NCI-H146 treated with DMSO at 0.1 percent for 48 hours (cell line): ENCODE results near the gene LCLAT1.
"Not testable (repeated sequence)": the region's sequence is repeated elsewhere in the genome, so short reads cannot be mapped to it uniquely, and the experiment has no call there.

Experiments
- DNase-seq: peaks from one replicate; lab custom pipeline; 2025; ENCODE audit not compliant: unreplicated experiment; lab: John Stamatoyannopoulos, UW

The LCLAT1 gene

DNA sequence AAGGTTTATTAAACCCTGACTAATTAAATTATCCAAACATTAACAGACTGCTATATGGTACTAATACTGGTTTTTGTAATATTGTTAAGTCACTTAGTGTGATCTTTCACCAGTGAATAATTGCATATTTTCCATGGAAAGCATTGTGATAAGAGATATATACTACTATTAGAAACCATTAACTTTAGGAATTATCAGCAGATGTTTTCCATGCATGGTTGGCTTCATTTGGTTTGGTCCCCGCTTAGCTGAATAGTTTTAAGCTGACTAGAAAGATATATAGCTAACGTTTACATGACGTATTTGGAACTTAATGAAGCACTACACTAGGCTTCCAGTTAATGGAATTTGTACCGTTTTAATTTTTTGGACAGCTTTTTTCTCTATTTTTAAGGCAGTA is 37.9 kb downstream of the LCLAT1 start:
- DNase-seq: no peak

DNA sequence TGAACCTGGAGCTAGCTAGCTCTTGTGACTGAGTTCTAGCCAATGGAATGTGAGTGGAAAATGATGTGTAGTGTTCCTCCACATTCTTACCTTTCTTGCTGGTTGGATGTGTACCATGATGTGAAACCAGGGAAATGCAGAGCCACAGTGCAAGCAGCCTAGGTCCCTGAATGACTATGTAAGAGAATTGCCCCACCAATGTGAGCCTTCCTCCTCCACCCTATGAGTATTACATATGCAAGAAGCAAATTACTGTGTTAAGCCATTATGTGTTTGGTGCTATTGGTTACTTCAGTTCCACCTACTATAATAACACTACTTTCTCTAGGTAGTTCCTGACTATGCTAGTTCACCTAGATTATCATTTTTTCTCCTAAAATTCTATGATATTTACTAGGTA is 39.6 kb downstream of the LCLAT1 start:
- DNase-seq: no peak

- no peak for DNase-seq
Measured at GRCh38 chr2:30487603-30488002, 40.6 kb downstream of the LCLAT1 start.

GRCh38 chr2:30488012-30488659 is 41.1 kb downstream of the LCLAT1 start:
- no peak for DNase-seq

- no peak for DNase-seq
Measured at GRCh38 chr2:30491225-30491624, 44.2 kb downstream of the LCLAT1 start.

GRCh38 chr2:30492185-30492584 is 45.1 kb downstream of the LCLAT1 start:
- no peak for DNase-seq

GRCh38 chr2:30492619-30493018 is 45.6 kb downstream of the LCLAT1 start:
- no peak for DNase-seq

GRCh38 chr2:30493440-30493839 is 46.4 kb downstream of the LCLAT1 start:
- DNase-seq: no peak

GRCh38 chr2:30495896-30496295 is 48.9 kb downstream of the LCLAT1 start:
- DNase-seq: not testable (repeated sequence)

DNA sequence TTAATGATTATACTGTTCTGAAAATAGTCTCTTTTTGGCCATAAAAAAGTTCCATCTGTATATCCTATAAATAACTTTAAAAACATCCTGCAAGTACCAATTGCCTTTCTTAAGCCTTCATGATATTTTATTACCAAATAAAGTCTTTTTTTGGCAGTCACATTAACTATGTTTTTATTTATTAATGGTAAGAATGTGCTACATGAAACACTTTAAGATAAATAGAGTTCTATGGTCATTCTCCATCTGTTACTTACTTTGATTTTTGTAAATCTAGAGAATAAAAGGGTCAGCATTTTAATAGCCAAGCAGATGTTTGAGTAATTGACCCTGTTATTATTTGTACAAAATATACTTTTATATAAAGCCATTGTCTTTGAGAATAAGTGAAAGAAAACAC is 52.6 kb downstream of the LCLAT1 start:
- DNase-seq: no peak

DNA sequence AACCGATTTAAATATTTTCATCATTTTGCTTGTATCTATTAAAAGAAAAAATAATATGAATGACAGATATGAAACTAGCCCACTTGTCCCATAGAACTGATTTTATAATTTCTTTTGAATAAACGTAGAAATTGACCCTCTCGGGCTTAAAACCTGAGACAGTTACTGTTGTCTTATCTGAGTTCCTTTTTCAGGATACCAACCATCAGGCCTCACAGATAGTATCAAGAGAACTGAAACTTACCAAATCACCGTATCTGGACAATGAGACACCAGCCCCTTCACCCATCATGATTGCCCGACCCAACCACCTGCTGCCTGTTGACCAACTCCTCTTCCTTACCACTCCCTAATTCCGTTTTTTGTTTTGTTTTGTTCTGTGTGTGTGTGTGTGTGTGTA is 53.7 kb downstream of the LCLAT1 start:
- no peak for DNase-seq

DNA sequence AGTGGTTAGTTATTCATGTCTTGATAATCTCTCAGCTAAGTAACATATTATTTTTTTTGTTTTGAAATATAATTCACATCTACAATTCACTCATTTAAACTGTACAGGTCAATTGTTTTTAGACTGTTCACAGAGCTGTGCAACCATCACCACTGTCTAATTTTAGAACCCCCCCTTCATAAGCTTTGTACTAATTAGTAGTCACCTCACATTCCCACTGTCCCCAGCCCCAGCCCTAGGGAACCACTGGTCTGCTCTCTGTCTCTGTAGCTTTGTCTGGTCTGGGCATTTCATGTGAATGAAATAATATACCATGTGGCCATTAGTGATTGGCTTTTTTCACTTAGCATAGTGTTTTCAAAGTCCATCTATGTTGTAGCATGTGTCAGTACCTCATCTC is 55.3 kb downstream of the LCLAT1 start:
- DNase-seq: no peak

DNA sequence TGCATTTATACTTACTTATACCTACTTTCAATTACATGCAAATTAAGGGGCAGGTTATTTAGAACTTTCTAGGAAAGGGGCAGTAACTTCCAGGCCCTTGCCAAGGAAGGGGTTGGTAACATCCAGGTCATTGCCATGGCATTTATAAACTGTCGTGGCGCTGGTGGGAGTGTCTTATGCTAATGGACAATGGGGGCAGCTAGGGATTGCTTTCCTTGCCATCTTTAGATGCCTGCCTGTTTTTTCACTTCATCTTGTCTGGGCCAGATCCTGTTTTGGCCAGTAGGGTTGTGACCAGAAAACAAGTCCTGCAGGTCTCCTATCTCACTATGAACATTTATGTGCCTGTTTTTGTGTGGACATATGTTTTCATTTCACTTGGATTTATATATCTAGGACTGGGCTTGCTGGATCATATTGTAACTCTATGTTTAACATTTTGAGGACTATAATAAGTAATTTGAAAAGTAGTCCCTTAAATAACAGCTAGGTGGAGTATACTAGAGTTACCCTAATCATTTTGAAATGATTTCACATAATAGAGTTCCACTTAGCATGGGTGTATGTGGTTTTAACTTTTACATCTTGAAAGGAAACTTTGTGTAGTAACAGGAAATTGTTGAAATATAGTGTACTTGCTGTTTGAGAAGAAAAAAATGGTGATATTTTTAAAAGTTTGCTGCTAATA is 56.1 kb downstream of the LCLAT1 start:
- no peak for DNase-seq

GRCh38 chr2:30503695-30504052 is 56.6 kb downstream of the LCLAT1 start:
- no peak for DNase-seq

DNA sequence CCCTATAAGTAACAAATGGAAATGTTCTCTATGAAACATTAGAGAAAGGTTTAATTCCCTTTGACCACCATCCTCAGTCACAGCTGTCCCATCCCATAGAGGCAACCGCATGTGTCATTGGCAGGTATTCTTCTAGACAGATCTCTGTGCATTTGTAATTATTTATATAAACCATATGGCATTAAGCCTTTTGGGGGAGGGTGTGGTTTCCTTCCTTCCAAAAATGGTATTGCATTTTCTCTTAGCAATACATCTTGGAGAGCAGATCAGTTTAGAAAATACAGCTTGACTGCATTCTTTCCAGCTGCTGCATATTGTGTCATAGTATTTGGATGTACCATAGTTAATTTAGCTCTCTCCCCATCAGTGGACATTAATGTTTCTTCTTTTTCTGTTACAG is 57.7 kb downstream of the LCLAT1 start:
- DNase-seq: no peak

GRCh38 chr2:30505500-30506180 is 58.6 kb downstream of the LCLAT1 start:
- DNase-seq: no peak

GRCh38 chr2:30507460-30507859 is 60.4 kb downstream of the LCLAT1 start:
- DNase-seq: not testable (repeated sequence)

- DNase-seq: no peak
Measured at GRCh38 chr2:30509716-30510115, 62.7 kb downstream of the LCLAT1 start.

GRCh38 chr2:30510409-30510808 is 63.4 kb downstream of the LCLAT1 start:
- DNase-seq: no peak

GRCh38 chr2:30511122-30512083 is 64.4 kb downstream of the LCLAT1 start:
- peak; percentile 82 for DNase-seq

- peak; percentile 48 for DNase-seq
Measured at GRCh38 chr2:30512243-30512886, 65.3 kb downstream of the LCLAT1 start.
